Stimulated activated CD4-positive, alpha-beta T cell treated with anti-CD3 and anti-CD28 coated beads, Interleukin-1b, Interleukin-23, amount 100 ng/mL, for 4 hours (primary cell): ENCODE data around the gene RCC1.
"Not testable (repeated sequence)": the region's sequence is repeated elsewhere in the genome, so short reads cannot be mapped to it uniquely, and the experiment has no call there.

Source experiments
- DNase-seq, 2 donors: peaks; one replicate each; pipeline ENCODE4 v3.0.0-alpha.2; 2020; ENCODE audit warnings: low read depth in 2 of 2

RCC1 gene, protein sequence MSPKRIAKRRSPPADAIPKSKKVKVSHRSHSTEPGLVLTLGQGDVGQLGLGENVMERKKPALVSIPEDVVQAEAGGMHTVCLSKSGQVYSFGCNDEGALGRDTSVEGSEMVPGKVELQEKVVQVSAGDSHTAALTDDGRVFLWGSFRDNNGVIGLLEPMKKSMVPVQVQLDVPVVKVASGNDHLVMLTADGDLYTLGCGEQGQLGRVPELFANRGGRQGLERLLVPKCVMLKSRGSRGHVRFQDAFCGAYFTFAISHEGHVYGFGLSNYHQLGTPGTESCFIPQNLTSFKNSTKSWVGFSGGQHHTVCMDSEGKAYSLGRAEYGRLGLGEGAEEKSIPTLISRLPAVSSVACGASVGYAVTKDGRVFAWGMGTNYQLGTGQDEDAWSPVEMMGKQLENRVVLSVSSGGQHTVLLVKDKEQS

DNA sequence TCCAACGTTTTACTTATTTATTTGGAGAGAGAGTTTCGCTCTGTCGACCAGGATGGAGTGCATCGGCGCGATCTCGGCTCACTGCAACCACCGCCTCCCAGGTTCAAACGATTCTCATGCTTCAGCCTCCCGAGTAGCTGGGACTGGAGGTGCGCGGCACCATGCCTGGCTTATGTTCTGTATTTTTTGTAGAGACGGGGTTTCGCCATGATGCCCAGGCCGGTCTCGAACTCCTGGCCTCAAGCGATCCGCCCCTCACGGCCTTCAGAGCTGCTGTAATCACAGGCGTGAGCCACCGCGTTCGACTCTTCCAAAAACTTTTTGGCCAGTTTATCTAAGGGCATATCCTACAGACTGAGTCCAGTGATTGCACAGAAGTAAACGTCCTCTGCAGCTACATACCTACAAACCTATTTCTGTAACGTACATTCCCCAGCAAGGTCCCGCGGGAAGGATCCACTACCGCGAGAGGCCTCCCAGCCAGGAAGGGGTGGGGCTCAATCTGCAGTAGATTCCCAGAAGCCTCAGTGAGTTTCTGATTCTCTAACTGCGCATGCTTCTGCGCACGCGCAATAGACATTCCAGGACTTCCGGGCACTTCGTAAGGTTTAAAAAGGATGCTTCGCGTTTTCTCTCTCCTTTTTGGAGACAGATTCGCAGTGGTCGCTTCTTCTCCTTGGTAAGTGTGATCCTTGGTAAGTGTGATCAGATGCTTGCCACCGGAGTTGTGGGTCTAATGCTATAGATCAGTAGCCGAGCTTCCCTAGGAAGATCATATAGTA lies at the start of gene RCC1:
RCC1 (plus strand) TSS at position 638 of the 782 bp plus-strand sequence. CDS start 23,824 bp downstream, outside the sequence.
- DNase-seq = peak; percentile 85 to 88

GRCh38 chr1:28456078-28456477 lies 49.8 kb upstream of the RCC1 start:
- no peak for DNase-seq

DNA sequence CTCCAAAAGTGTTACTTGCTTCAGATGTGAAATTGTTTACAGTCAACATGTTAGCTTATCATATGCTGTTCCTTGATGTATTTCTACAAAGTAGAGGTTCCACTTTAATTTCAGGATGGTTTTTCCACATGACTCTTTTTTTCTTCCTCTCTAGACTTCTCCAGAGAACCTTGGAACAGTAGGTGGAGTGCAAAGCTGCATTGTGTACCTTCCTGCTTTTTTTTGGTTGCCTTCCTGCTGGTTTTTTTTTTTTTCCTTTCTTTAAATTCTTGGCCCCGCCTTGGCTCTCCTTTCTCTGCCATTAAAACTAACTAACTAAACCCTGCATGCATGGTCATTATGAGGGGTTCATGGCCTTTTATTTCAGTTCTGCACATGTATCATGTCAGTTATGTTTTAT lies 48.2 kb upstream of the RCC1 start:
- DNase-seq = no peak

DNA sequence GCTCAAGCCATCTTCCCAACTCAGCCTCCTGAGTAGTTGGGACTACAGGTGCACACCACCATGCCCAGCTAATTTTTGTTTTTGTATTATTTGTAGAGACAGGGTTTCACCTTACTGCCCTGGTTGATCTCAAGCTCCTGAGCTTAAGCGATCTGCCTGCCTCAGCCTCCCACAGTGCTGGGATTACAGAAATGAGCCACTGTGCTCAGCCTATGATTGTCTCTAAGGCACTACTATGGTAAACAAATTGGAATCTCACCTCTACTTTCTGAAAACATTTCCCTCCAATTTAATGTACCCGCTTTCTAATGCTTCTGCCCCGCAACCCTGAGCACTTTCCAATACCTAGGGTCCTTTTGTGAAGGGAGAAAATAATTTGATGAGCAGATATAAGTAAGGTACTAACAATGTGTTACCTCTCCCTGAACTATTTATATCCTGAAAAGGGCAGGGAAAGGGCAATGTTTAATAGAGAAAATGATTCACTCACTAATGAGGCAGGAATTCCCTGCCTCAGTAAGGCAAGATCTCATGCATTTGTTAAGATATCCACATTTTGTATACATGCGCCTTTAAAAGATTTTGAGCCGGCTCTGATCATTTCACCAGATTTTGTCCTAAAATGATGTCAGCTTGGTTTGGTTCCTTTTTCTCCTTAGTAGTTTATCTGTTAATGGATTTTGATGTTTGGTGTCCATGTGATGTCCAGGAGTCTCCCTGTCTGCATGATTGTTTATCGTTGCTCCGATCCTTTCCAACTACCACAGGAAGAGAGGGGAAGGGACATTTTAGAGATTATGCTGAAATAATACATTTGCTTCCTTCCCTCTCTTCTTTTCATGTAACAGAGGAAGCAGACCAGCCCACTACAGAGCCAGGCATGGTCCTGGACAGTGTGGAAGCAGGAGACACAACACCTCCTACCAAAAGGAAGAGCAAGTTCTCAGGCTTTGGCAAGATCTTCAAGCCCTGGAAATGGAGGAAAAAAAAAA lies 47.3 kb upstream of the RCC1 start:
- no peak for DNase-seq

GRCh38 chr1:28466226-28466778 lies 39.5 kb upstream of the RCC1 start:
- no peak for DNase-seq

- DNase-seq = no peak
Measured at GRCh38 chr1:28470146-28470545, 35.7 kb upstream of the RCC1 start.

GRCh38 chr1:28479497-28479896 lies 26.3 kb upstream of the RCC1 start:
- not testable (repeated sequence) for DNase-seq

DNA sequence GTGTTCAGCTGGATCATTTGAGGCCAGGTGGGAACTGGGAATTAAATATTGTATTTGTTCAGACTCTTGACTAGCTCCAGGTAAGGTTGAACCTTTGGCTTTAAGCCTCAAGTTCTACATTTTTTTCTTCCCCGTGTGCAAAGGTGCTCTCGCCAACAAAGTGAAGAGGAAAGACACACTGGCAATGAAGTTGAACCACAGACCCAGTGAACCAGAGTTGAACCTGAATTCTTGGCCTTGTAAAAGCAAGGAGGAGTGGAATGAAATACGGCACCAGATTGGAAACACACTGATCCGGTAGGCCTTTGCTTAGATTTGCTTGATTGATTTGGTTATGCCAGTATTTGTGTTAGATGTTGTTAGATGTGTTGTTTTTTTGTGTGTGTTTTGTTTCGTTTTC lies 25.5 kb upstream of the RCC1 start:
- DNase-seq = no peak

DNA sequence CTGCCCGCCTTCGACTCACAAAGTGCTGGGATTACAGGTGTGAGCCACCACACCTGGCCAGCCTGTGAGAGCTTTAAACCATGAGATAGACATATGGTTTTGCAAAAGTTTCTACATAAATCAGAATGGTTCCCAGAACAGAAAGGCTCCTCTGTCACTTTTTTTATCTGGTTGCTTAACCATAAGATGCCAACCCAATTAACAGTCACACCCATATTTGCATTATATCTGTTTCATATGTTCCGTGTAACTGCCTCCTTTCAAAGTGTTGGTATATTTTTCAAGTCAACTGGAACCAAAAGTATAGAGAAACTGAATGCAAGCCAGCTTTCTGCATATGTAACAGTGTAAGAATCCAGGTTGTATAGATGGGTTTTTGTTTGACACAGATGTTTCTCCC lies 23.7 kb upstream of the RCC1 start:
- no peak for DNase-seq

GRCh38 chr1:28482702-28483101 lies 23.1 kb upstream of the RCC1 start:
- DNase-seq = no peak

GRCh38 chr1:28494737-28495136 lies 11.1 kb upstream of the RCC1 start:
- DNase-seq = no peak

DNA sequence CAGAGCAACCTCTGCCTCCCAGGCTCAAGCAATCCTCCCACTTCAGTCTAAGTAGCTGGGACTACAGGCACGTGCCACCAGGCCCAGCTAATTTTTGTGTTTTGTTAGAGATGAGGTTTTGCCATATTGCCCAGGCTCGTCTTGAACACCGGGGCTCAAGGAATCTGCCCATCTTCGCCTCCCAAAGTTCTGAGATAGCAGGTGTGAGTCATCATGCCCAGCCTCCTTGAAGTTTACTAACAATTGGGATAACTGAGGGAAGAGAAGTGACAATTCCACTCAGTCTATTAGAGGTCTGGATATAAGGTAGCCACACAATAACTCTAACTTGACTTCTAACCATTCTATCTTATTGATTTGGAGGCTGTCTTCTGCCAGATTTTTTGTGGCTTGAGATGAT lies 6.3 kb upstream of the RCC1 start:
- no peak for DNase-seq

- DNase-seq = no peak
Measured at GRCh38 chr1:28501925-28502324, 3.9 kb upstream of the RCC1 start.

DNA sequence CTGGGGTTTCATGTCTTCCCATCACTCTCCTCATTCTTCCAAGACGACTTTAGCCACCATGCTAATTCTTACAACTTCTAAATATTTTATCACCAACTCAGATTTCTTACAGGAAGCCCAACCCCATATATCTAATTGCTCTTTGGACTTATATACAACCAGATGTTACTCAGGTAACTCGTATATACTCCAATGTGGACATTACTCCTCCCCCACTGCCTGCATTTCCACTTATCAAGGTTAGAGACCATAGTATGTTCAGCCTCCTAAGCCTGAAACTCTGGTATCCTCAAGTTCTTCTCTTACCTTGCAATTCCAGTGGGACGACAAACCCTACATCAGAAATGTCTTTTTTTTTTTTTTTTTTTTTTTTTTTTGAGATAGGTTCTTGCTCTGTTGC lies 2.7 kb upstream of the RCC1 start:
- no peak for DNase-seq

DNA sequence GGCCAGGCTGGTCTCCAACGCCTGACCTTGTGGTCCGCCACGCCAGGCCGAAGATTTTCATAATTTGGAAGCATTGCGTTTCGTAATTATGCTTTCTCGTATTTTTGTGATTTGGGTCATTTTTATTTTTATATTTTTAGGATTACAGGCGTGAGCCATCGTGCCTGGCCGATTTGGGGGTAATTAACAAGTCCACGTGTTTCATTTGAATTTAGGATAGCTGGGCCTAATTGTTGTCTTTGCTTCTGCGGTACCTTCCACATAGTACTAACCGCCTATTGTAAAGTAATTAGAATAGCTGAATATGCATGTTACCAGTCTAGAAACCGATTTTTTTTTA lies 1.0 kb downstream of the RCC1 start:
- DNase-seq = no peak

GRCh38 chr1:28507247-28507645 lies 1.4 kb downstream of the RCC1 start:
- no peak for DNase-seq

DNA sequence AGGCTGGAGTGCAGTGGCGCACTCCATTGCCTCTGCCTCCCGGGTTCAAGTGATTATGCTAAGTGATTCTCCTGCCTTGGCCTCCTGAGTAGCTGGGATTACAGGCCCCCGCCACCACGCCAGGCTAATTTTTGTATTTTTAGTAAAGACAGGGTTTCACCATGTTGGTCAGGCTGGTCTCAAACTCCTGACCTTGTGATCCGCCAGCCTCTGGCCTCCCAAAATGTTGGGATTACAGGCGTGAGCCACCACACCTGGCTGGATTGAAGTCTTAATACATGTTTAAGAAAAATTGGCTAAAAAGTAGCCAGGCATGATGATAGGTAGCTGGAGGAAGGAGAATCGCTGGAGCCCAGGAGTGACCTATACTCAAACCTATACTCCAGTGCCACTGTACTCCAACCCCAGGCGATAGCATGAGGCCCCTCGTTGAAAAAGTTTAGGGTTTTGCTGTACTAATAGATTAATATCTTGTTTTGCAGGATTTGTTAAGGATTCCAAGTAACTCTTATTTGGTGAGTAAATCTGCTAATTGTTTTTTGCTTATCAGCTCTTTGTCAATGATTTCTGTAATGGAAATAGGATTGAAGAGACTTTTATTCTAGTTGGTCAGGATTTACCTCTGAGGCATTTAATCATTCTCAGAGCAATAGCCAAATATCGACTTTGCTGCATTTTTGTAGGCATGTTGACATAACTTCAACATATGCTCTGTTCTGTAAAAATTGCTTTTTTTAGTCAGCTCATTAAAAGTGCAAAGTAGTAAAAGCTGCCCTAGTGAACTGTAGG lies 2.0 kb downstream of the RCC1 start:
- no peak for DNase-seq

- no peak for DNase-seq
Measured at GRCh38 chr1:28508435-28508754, 2.6 kb downstream of the RCC1 start.

DNA sequence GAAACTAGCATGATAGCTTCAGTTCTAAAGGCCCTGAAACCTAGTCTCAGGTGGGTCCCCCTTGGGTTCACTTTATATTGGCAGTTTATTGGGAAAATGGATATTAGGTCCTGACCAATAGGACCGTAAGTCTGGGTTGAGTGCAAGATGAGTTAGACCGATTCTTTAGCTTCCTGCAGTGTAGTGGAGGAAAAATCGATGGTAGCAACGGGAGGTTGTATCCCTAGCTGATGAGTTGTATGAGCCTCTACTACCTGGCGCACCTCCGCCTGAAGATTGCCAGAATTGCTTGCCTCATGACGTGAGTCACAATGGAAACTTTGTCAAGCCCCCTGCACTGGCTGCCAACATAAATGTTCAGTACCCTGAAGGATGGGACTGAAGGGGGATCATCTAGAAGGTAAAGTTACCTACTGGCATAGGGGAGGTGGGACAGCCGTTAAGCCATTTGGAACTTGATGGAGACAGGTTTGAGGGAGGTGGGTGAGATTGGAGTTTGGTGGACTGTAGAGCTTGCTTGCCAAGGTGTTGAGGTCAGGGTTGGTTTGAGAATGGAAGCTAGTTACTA lies 3.9 kb downstream of the RCC1 start:
- DNase-seq = no peak

DNA sequence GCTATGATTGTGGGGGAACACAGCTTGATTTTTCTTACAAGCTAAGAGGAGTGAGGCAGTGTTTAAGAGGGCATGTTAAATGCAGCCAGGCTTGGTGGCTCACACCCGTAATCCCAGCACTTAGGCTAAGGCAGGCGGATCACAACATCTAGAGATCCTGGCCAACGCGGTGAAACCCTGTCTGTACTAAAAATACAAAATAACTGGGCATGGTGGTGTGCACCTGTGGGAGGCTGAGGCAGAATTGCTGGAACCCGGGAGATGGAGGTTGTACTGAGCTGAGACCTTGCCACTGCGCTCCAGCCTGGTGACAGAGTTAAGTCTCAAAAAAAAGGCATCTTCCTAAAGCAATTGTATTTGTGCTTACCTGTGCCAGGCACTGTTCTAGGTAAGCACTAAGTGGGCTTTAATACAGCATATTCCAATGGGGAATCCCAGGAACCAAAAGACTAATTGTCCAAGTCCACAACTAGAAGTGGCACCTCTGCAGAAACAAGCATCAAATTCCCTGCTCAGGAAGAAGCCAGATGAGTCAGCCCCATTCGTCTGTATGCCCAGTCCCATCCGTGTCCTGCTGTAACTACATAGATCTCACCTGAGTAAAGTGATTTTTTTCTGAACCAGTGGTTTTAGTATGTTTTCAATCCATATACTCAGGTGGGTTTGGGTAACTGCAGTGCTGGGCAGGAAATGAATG lies 4.6 kb downstream of the RCC1 start:
- DNase-seq = no peak
